Measurements from ENCODE around the gene RNF215. TPM values are rescaled to one million over a fixed set of nuclear protein-coding genes. Genes with fewer than 3 reads are reported as not detected.

RNF215 gene
- total RNA-seq, 1 experiment from 2014 or later = 18.4 TPM

DNA sequence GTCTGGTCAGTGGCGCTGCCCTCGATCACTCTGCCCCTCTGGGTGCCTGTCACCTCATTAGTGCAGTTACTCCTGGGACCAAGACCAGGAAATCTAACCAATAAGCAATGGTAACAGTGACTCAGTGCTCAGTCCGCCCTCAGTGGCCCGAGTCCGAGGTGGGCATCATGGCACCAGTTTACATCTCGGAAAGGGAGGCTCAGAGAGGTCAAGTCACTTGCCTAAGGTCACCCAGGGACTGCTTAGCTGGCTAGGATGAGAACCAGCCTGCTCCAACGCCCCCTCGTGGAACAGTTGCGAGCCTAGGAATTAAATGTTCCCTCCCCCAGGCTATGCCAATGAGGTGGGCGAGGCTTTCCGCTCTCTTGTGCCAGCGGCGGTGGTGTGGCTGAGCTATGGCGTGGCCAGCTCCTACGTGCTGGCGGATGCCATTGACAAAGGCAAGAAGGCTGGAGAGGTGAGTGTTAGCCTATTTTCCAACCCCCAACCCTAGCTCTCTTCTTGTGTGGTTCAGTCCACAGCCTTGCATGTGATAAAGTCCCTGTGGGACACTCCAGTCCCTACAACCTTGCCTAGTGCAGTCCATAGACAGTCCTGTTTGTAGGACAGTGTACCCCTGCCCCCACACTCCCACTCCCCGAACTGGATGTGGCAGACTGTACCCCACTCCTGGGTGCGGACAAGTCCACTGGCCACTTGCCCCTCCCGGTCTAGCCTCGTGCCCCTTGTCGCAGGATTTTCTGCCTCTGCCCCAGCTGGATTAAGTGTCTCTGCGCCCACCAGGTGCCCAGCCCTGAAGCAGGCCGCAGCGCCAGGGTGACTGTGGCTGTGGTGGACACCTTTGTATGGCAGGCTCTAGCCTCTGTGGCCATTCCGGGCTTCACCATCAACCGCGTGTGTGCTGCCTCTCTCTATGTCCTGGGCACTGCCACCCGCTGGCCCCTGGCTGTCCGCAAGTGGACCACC lies 39.5 kb upstream of the RNF215 start:
- TF ChIP-seq, protein P1, sequence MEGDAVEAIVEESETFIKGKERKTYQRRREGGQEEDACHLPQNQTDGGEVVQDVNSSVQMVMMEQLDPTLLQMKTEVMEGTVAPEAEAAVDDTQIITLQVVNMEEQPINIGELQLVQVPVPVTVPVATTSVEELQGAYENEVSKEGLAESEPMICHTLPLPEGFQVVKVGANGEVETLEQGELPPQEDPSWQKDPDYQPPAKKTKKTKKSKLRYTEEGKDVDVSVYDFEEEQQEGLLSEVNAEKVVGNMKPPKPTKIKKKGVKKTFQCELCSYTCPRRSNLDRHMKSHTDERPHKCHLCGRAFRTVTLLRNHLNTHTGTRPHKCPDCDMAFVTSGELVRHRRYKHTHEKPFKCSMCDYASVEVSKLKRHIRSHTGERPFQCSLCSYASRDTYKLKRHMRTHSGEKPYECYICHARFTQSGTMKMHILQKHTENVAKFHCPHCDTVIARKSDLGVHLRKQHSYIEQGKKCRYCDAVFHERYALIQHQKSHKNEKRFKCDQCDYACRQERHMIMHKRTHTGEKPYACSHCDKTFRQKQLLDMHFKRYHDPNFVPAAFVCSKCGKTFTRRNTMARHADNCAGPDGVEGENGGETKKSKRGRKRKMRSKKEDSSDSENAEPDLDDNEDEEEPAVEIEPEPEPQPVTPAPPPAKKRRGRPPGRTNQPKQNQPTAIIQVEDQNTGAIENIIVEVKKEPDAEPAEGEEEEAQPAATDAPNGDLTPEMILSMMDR (IDR thresholded peaks at IDR 0.05; ENCODE audit: unreplicated experiment) = peak; percentile 56
- POLR2A ChIA-PET = interaction anchor here (0.5 to 14.3 kb wide), 11 partner anchors 9 to 179 kb away, joined by 3 to 532 read pairs (median 5); partner anchors contain the start of genes CASTOR1, CCDC157, PES1 and RNF215
- BruUV-seq (replicated peaks) = TSS peak; percentile 1
- no peaks in the 10 kb centered on the region for H3K9me3 Mint-ChIP-seq (ENCODE audit: unreplicated experiment)
- H3K4me3 Mint-ChIP-seq (ENCODE audit: unreplicated experiment) = peak overlapping the region; percentile 90
- peak; percentile 96 for DNase-seq (ENCODE audit: unreplicated experiment)
- H3K27ac Mint-ChIP-seq (ENCODE audit: low read depth, unreplicated experiment) = peak overlapping the region; percentile 77
- H3K4me1 Mint-ChIP-seq (ENCODE audit: insufficient read depth, unreplicated experiment) = peaks cover 31% of the 10 kb centered on the region
- intact Hi-C loops (cut with micrococcal nuclease) = loop anchor here (1.0 to 5.0 kb wide), 4 partner anchors 29 to 219 kb away; partner anchors contain the start of genes CASTOR1 and SEC14L2
- H3K36me3 Mint-ChIP-seq (ENCODE audit: insufficient read depth, unreplicated experiment) = peaks cover 25% of the 10 kb centered on the region
- H3K27me3 Mint-ChIP-seq (ENCODE audit: insufficient read depth, unreplicated experiment) = no peaks in the 10 kb centered on the region
- CTCF ChIA-PET = interaction anchor here (0.6 to 8.4 kb wide), 15 partner anchors 8 to 820 kb away, joined by 3 to 83 read pairs (median 3); partner anchors contain the start of gene SEC14L2

DNA sequence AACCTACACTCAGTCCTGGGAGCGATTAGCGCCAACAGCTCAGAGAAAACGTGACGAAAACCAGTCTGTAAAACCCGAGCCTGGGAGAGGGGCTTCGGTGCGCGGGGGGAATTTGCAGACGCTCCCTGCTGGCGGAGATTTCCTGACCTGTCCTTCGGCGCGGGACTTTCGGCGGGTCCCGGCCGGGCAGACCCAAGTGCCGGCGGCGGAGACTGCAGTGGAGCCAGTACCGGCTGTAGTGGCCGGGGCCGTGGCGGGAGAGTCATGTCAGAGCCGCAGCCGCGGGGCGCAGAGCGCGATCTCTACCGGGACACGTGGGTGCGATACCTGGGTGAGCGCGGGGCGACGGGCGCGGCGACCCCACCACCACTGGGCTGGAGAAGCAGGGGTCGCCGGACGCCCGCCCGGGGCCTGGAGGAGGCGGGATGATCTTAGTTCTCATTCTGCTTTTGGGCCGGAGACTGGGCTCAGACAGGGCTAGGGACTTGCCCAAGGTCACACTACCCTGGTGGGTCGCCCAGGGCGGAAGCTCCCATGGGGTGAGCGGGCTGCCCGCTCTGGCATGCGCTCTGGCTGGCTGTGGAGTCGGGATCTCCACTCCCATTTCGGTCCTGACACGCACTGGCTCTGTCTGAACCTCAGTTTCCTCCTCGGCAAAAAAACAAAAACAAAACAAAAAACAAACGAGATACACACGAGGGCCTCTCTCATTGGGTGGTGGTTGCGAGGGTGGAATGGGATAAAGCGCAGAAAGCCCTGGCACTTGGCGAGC lies 38.6 kb upstream of the RNF215 start, which contains the start of gene MTFP1:
Gene MTFP1 (plus strand): TSS at position 153 of the 772 bp plus-strand sequence. CDS start 112 bp downstream, at position 265.
- no TSS peak for BruUV-seq (replicated peaks)
- ChIA-PET POLR2A (interaction anchor here (0.5 to 14.3 kb wide), 13 partner anchors 8 to 305 kb away, joined by 3 to 532 read pairs (median 5); partner anchors contain the start of genes CASTOR1, CCDC157, PES1 and RNF215), CTCF (interaction anchor here (0.6 to 8.4 kb wide), 13 partner anchors 13 to 821 kb away, joined by 3 to 83 read pairs (median 3); partner anchors contain the start of gene SEC14L2)
- H3K27ac Mint-ChIP-seq (ENCODE audit: low read depth, unreplicated experiment) = peak within 1 kb of the TSS; percentile 97
- peak; percentile 69 for DNase-seq (ENCODE audit: unreplicated experiment)
- TF ChIP-seq, protein P1 (IDR thresholded peaks at IDR 0.05; ENCODE audit: unreplicated experiment) = no peak
- peaks cover 33% of the 10 kb centered on the region for H3K36me3 Mint-ChIP-seq (ENCODE audit: insufficient read depth, unreplicated experiment)
- intact Hi-C loops (cut with micrococcal nuclease) = loop anchor here (1.0 to 5.0 kb wide), 4 partner anchors 29 to 219 kb away; partner anchors contain the start of genes CASTOR1 and SEC14L2
- peaks cover 37% of the 10 kb centered on the region for H3K4me1 Mint-ChIP-seq (ENCODE audit: insufficient read depth, unreplicated experiment)
- peak within 1 kb of the TSS; percentile 90 for H3K4me3 Mint-ChIP-seq (ENCODE audit: unreplicated experiment)
- no peaks in the 10 kb centered on the region for H3K27me3 Mint-ChIP-seq (ENCODE audit: insufficient read depth, unreplicated experiment)
- H3K9me3 Mint-ChIP-seq (ENCODE audit: unreplicated experiment) = no peaks in the 10 kb centered on the region

DNA sequence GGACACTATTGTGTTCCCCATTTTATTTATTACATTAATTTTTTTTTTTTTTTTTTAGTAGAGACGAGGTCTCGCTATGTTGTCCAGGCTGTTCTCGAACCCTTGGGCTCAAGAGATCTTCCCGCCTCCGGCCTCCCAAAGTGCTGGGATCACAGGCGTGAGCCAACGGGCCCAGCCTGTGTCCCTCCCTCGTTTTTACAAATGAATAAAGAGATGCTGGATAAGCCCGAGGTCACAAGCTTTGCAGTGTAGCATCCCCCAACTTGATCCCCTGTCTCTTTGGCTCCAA lies 38.1 kb upstream of the RNF215 start:
- ChIA-PET POLR2A (interaction anchor here (1.4 to 14.3 kb wide), 8 partner anchors 16 to 544 kb away, joined by 4 to 532 read pairs (median 15); partner anchors contain the start of genes CASTOR1, CCDC157, MORC2 and RNF215), CTCF (interaction anchor here (0.6 to 8.4 kb wide), 8 partner anchors 12 to 197 kb away, joined by 3 to 83 read pairs (median 6); partner anchors contain the start of gene SEC14L2)
- no TSS peak for BruUV-seq (replicated peaks)
- TF ChIP-seq, protein P1 (IDR thresholded peaks at IDR 0.05; ENCODE audit: unreplicated experiment) = no peak
- peak overlapping the region; percentile 90 for H3K4me3 Mint-ChIP-seq (ENCODE audit: unreplicated experiment)
- intact Hi-C loops (cut with micrococcal nuclease) = loop anchor here (5.0 kb wide), 1 partner anchor 218 kb away; no protein-coding TSS in a partner anchor
- no peak for DNase-seq (ENCODE audit: unreplicated experiment)
- peak overlapping the region; percentile 77 for H3K27ac Mint-ChIP-seq (ENCODE audit: low read depth, unreplicated experiment)
- H3K9me3 Mint-ChIP-seq (ENCODE audit: unreplicated experiment) = no peaks in the 10 kb centered on the region
- peaks cover 39% of the 10 kb centered on the region for H3K36me3 Mint-ChIP-seq (ENCODE audit: insufficient read depth, unreplicated experiment)
- H3K27me3 Mint-ChIP-seq (ENCODE audit: insufficient read depth, unreplicated experiment) = no peaks in the 10 kb centered on the region
- H3K4me1 Mint-ChIP-seq (ENCODE audit: insufficient read depth, unreplicated experiment) = peaks cover 42% of the 10 kb centered on the region
